RWPE2 (cell line): Measurements from ENCODE around the gene GNG8.

Source experiments
- ATAC-seq: fragments of 200-7000 bp; cut with Tn5 transposase; 3 replicates; pipeline ENCODE4 v1.9.1; 2021; ENCODE audit warnings: low read depth
- DNase-seq: peaks from one replicate; pipeline ENCODE4 v3.0.0-alpha.2; 2020; ENCODE audit warnings: low spot score
- H3K27ac ChIP-seq: fragments of 450-650 bp; 2 replicates; pipeline ENCODE4 v1.5.1; 2017; ENCODE audit warnings: mild to moderate bottlenecking; ENCODE audit not compliant: poor library complexity, severe bottlenecking
- H3K27me3 ChIP-seq: fragments of 250-450 bp; sonication (Bioruptor Pico); 2 replicates; pipeline ENCODE4 v1.5.1; 2021; ENCODE audit warnings: mild to moderate bottlenecking, moderate library complexity; ENCODE audit not compliant: insufficient read depth, poor library complexity, severe bottlenecking
- H3K36me3 ChIP-seq: fragments of 250-450 bp; sonication (Bioruptor Pico); 2 replicates; pipeline ENCODE4 v1.5.1; 2020; ENCODE audit warnings: low read depth, mild to moderate bottlenecking, moderate library complexity
- H3K4me1 ChIP-seq: fragments of 250-450 bp; sonication (Bioruptor Pico); 2 replicates; pipeline ENCODE4 v1.5.1; 2021; ENCODE audit warnings: mild to moderate bottlenecking, moderate library complexity; ENCODE audit not compliant: insufficient read depth, poor library complexity, severe bottlenecking
- H3K4me3 ChIP-seq: fragments of 250-450 bp; sonication (Bioruptor Pico); 2 replicates; pipeline ENCODE4 v1.5.1; 2021; ENCODE audit warnings: mild to moderate bottlenecking, moderate library complexity; ENCODE audit not compliant: severe bottlenecking
- H3K9me3 ChIP-seq: fragments of 250-450 bp; sonication (Bioruptor Pico); 2 replicates; pipeline ENCODE4 v1.5.1; 2021; ENCODE audit warnings: mild to moderate bottlenecking, moderate library complexity; ENCODE audit not compliant: severe bottlenecking
- TF ChIP-seq, protein P1 (sequence below): fragments of 450-650 bp; IDR thresholded peaks from one replicate; pipeline ENCODE4 v1.5.1; 2017; ENCODE audit warnings: mild to moderate bottlenecking, moderate library complexity; ENCODE audit not compliant: poor library complexity, severe bottlenecking

The GNG8 gene

DNA sequence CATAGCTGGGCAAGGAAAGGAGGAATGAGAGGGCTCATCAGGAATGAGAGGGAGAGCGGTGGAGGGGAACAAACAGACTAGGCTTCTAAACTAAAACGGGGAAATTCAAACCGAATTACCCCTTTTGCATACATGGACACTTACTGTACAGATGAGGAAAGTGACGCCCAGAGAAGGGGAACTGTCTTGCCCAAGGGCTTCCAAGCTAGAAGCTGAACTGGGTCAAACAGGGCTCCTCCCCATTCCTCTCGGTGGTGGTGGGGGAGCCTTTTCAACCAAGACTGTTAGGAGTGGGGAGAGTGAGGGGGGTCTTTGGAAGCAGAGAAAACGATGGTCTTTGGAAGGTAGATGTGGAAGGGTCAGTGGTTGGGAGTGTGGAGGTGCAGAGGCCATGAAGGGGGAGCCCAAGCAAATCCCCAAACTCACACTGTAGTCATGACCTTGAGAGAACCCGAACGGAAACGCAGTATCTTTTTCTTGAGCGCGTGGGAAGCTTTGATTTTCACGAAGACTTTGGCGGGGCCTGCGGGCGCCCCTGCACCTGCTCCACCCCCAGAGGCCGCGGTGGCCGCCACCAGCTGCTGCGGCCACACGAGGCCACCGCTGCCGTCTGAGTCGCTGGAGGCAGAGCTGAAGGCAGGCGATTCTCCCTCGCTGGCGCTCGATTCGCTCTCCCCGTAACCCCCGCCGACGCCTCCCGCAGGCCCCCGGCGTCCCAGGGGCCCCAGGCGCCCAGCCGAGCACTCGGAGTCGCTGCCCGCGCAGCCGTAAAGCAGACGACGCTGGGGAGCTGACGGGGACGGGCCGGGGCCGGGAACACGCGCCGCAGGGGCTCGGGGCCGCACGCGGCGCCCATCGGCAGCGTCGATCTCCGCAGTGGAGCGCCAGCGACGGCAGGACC, 12.3 kb upstream of the GNG8 start:
- Histone ChIP-seq H3K36me3 (no peaks in the 10 kb centered on the region), H3K4me1 (no peaks in the 10 kb centered on the region), H3K27ac (no peak overlapping the region), H3K4me3 (no peak overlapping the region), H3K27me3 (peaks cover 32% of the 10 kb centered on the region), H3K9me3 (no peaks in the 10 kb centered on the region)
- DNase-seq (no peak), ATAC-seq (no peak)
- TF ChIP-seq, protein P1, sequence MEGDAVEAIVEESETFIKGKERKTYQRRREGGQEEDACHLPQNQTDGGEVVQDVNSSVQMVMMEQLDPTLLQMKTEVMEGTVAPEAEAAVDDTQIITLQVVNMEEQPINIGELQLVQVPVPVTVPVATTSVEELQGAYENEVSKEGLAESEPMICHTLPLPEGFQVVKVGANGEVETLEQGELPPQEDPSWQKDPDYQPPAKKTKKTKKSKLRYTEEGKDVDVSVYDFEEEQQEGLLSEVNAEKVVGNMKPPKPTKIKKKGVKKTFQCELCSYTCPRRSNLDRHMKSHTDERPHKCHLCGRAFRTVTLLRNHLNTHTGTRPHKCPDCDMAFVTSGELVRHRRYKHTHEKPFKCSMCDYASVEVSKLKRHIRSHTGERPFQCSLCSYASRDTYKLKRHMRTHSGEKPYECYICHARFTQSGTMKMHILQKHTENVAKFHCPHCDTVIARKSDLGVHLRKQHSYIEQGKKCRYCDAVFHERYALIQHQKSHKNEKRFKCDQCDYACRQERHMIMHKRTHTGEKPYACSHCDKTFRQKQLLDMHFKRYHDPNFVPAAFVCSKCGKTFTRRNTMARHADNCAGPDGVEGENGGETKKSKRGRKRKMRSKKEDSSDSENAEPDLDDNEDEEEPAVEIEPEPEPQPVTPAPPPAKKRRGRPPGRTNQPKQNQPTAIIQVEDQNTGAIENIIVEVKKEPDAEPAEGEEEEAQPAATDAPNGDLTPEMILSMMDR = no peak

DNA sequence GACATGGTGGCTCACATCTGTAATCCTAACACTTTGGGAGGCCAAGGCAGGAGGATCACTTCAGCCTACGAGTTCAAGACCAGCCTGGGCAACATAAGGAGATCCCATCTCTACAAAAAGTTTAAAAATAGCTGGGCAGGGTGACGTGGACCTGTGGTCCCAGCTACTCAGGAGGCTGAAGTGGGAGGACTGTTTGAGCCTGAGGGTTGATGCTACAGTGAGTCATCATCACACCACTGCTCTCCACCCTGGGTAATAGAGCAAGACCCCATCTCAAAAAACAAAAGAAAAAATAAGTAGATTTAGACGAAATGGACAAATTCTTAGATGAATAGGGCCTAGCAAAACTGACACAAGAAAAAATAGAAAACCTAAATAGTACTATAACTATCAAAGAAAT, 10.4 kb upstream of the GNG8 start:
- DNase-seq = no peak
- TF ChIP-seq, protein P1 = no peak
- no peak overlapping the region for H3K27ac ChIP-seq
- no peak for ATAC-seq
- no peaks in the 10 kb centered on the region for H3K9me3 ChIP-seq
- H3K4me1 ChIP-seq = no peaks in the 10 kb centered on the region
- H3K4me3 ChIP-seq = no peak overlapping the region
- H3K27me3 ChIP-seq = peaks cover 32% of the 10 kb centered on the region
- no peaks in the 10 kb centered on the region for H3K36me3 ChIP-seq

DNA sequence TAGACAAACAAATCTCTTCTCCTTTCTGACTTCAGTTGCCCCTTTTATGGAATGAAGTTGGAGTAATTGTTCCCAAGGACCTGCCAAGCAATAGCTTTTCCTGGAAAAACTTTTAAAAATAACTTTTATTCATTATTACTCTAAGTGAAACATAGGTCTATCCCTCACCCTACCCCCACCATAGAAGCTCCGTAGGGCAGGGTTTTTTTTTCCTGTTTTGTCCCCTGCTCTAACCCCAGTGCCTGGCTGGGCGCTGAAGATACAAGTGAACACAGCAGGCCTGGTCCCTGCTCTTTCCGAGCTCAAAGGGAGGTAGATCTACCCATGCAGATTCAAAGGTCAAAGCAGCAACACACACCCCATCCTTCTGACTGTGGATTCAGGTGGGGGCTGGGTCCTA, 8.7 kb upstream of the GNG8 start:
- ATAC-seq (no peak), DNase-seq (no peak)
- Histone ChIP-seq H3K27me3 (peaks cover 25% of the 10 kb centered on the region), H3K4me3 (no peak overlapping the region), H3K4me1 (no peaks in the 10 kb centered on the region), H3K9me3 (no peaks in the 10 kb centered on the region), H3K36me3 (no peaks in the 10 kb centered on the region), H3K27ac (no peak overlapping the region)
- TF ChIP-seq, protein P1 = no peak

DNA sequence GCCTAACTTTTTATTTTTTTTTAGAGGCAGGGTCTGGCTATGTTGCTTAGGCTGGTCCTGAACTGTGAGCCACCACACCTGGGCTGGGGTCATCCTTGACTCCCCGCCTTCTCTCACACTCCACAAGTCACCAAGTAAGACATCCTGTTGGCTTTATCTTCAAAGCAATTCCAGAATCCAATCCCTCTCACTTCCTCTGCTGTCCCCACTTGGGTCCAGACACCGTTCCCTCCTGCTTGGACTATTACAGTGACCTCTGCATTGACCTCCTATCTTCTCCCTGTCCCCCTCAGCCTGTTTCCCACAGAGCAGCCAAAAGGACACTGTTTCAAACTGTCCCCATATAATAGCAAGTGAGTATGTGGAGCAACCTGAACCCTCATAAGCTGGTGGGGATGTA, 4.7 kb upstream of the GNG8 start:
- H3K4me3 ChIP-seq = no peak overlapping the region
- peaks cover 29% of the 10 kb centered on the region for H3K27me3 ChIP-seq
- H3K27ac ChIP-seq = no peak overlapping the region
- no peaks in the 10 kb centered on the region for H3K4me1 ChIP-seq
- no peak for DNase-seq
- ATAC-seq = no peak
- H3K36me3 ChIP-seq = no peaks in the 10 kb centered on the region
- no peaks in the 10 kb centered on the region for H3K9me3 ChIP-seq
- TF ChIP-seq, protein P1 = no peak
